DND-41 (cell line): ENCODE data around the gene STARD3.

Experiments used
- ATAC-seq: fragments of 200-7000 bp; cut with Tn5 transposase; 3 replicates; pipeline ENCODE4 v1.9.1; 2021; ENCODE audit warnings: low read depth; ENCODE audit not compliant: insufficient read depth
- DNase-seq: peaks from one replicate; pipeline ENCODE4 v3.0.0-alpha.2; 2020
- H2AFZ ChIP-seq: 2 replicates; pipeline ENCODE4 v1.6.0; 2012; ENCODE audit warnings: low read depth, low read length
- H3K27ac ChIP-seq: 2 replicates; pipeline ENCODE4 v1.5.1; 2012; ENCODE audit warnings: low read length, inconsistent platforms
- H3K27me3 ChIP-seq: fragments of 200-600 bp; sonication (generic); 2 replicates; pipeline ENCODE4 v1.6.0; 2012; ENCODE audit warnings: low read length, mild to moderate bottlenecking, inconsistent platforms; ENCODE audit not compliant: insufficient read depth, poor library complexity
- H3K36me3 ChIP-seq: 2 replicates; pipeline ENCODE4 v1.5.1; 2012; ENCODE audit warnings: low read length, inconsistent platforms; ENCODE audit not compliant: insufficient read depth
- H3K4me1 ChIP-seq: 2 replicates; pipeline ENCODE4 v1.5.1; 2012; ENCODE audit warnings: mild to moderate bottlenecking, low read length; ENCODE audit not compliant: insufficient read depth
- H3K4me2 ChIP-seq: 2 replicates; pipeline ENCODE4 v1.6.0; 2012; ENCODE audit warnings: mild to moderate bottlenecking, moderate library complexity, low read length, inconsistent platforms; ENCODE audit not compliant: insufficient read depth
- H3K4me3 ChIP-seq, 2 experiments: fragments of 200-600 bp in 1 of 2; shearing (Covaris generic) in 1 of 2; 2 replicates each; pipeline ENCODE4 v1.5.1; 2012 to 2016; ENCODE audit warnings: inconsistent platforms in 2 of 2, low read length in 2 of 2, mild to moderate bottlenecking in 2 of 2, low read depth in 1 of 2, moderate library complexity in 1 of 2
- H3K79me2 ChIP-seq: 2 replicates; pipeline ENCODE4 v1.6.0; 2012; ENCODE audit warnings: low read length, inconsistent platforms; ENCODE audit not compliant: insufficient read depth
- H3K9ac ChIP-seq: 2 replicates; pipeline ENCODE4 v1.6.0; 2012; ENCODE audit warnings: low read depth, mild to moderate bottlenecking, inconsistent platforms, low read length, moderate library complexity
- H3K9me3 ChIP-seq: 2 replicates; pipeline ENCODE4 v1.5.1; 2012; ENCODE audit warnings: low read length, moderate library complexity, mild to moderate bottlenecking, inconsistent platforms; ENCODE audit not compliant: insufficient read depth, severe bottlenecking
- H4K20me1 ChIP-seq: 2 replicates; pipeline ENCODE4 v1.6.0; 2012; ENCODE audit warnings: low read length; ENCODE audit not compliant: insufficient read depth
- CTCF ChIP-seq: IDR thresholded peaks from 2 replicates; pipeline ENCODE4 v1.5.1; 2012; ENCODE audit warnings: borderline replicate concordance, low read length, moderate library complexity, mild to moderate bottlenecking; ENCODE audit not compliant: poor library complexity, severe bottlenecking; ENCODE audit errors: extremely low read depth
- EZH2 ChIP-seq: IDR thresholded peaks from 3 replicates; pipeline ENCODE4 v1.6.1; 2012; ENCODE audit warnings: borderline replicate concordance, low read depth, mild to moderate bottlenecking, moderate library complexity, low read length, inconsistent platforms; ENCODE audit not compliant: severe bottlenecking

Gene STARD3

GRCh38 chr17:39704821-39705551 lies 68.0 kb downstream of the STARD3 start:
- no peak overlapping the region for H3K27ac ChIP-seq
- H3K79me2 ChIP-seq = no peaks in the 10 kb centered on the region
- no peaks in the 10 kb centered on the region for H3K9me3 ChIP-seq
- no peaks in the 10 kb centered on the region for H4K20me1 ChIP-seq
- ATAC-seq = no peak
- no peak for DNase-seq
- no peak overlapping the region for H3K4me3 ChIP-seq
- H3K4me2 ChIP-seq = no peak overlapping the region
- H2AFZ ChIP-seq = no peak overlapping the region
- H3K36me3 ChIP-seq = no peaks in the 10 kb centered on the region
- no peak overlapping the region for H3K9ac ChIP-seq
- no peaks in the 10 kb centered on the region for H3K27me3 ChIP-seq
- TF ChIP-seq EZH2 (no peak), CTCF (no peak)
- no peaks in the 10 kb centered on the region for H3K4me1 ChIP-seq

- no peaks in the 10 kb centered on the region for H3K9me3 ChIP-seq
- H3K9ac ChIP-seq = no peak overlapping the region
- no peak overlapping the region for H2AFZ ChIP-seq
- H3K27ac ChIP-seq = no peak overlapping the region
- no peak for TF ChIP-seq CTCF
- no peaks in the 10 kb centered on the region for H3K36me3 ChIP-seq
- no peaks in the 10 kb centered on the region for H4K20me1 ChIP-seq
- H3K4me3 ChIP-seq = no peak overlapping the region
- no peak for ATAC-seq
- no peak for DNase-seq
- no peak overlapping the region for H3K4me2 ChIP-seq
- no peaks in the 10 kb centered on the region for H3K79me2 ChIP-seq
- no peaks in the 10 kb centered on the region for H3K4me1 ChIP-seq
- no peaks in the 10 kb centered on the region for H3K27me3 ChIP-seq
These were observed 68.9 kb downstream of the STARD3 start for GRCh38 chr17:39705786-39706348.

- TF ChIP-seq EZH2 = no peak
- TF ChIP-seq CTCF = no peak
- no peaks in the 10 kb centered on the region for H3K4me1 ChIP-seq
- H4K20me1 ChIP-seq = no peaks in the 10 kb centered on the region
- H3K27ac ChIP-seq = no peak overlapping the region
- no peak overlapping the region for H3K4me3 ChIP-seq
- H3K9ac ChIP-seq = no peak overlapping the region
- no peak for ATAC-seq
- H2AFZ ChIP-seq = no peak overlapping the region
- H3K36me3 ChIP-seq = no peaks in the 10 kb centered on the region
- no peaks in the 10 kb centered on the region for H3K27me3 ChIP-seq
- no peaks in the 10 kb centered on the region for H3K79me2 ChIP-seq
- H3K4me2 ChIP-seq = no peak overlapping the region
- no peaks in the 10 kb centered on the region for H3K9me3 ChIP-seq
- no peak for DNase-seq
These were observed 69.4 kb downstream of the STARD3 start for GRCh38 chr17:39706383-39706782.
